BLaER1 (cell line): ENCODE results near the gene NHSL2.
"Not testable (repeated sequence)": the region's sequence is repeated elsewhere in the genome, so short reads cannot be mapped to it uniquely, and the experiment has no call there.

Experiments used
- H3K27ac ChIP-seq: shearing (Covaris generic); formaldehyde crosslinking; 2 replicates; pipeline ENCODE4 v1.8.1; 2022
- H3K27me3 ChIP-seq: shearing (Covaris generic); formaldehyde crosslinking; 2 replicates; pipeline ENCODE4 v1.8.1; 2022
- H3K36me3 ChIP-seq: shearing (Covaris generic); formaldehyde crosslinking; 2 replicates; pipeline ENCODE4 v1.8.1; 2022
- H3K4me1 ChIP-seq: shearing (Covaris generic); formaldehyde crosslinking; 2 replicates; pipeline ENCODE4 v1.8.1; 2022
- H3K4me2 ChIP-seq: shearing (Covaris generic); formaldehyde crosslinking; 2 replicates; pipeline ENCODE4 v1.8.1; 2022
- H3K4me3 ChIP-seq: shearing (Covaris generic); formaldehyde crosslinking; 2 replicates; pipeline ENCODE4 v1.8.1; 2022
- H3K9ac ChIP-seq: shearing (Covaris generic); formaldehyde crosslinking; 2 replicates; pipeline ENCODE4 v1.8.1; 2022
- H3K9me3 ChIP-seq: shearing (Covaris generic); formaldehyde crosslinking; 2 replicates; pipeline ENCODE4 v1.8.1; 2022
- H4K20me1 ChIP-seq: shearing (Covaris generic); formaldehyde crosslinking; 2 replicates; pipeline ENCODE4 v1.8.1; 2022
- Cebpa-rat ChIP-seq: shearing (Covaris generic); IDR thresholded peaks from 2 replicates; pipeline ENCODE4 v1.8.1; 2022

NHSL2 gene

GRCh38 chrX:71941776-71942175 lies 31.1 kb downstream of the NHSL2 start:
- no peaks in the 10 kb centered on the region for H3K36me3 ChIP-seq
- no peak for TF ChIP-seq Cebpa-rat
- no peak overlapping the region for H3K4me3 ChIP-seq
- H4K20me1 ChIP-seq = no peaks in the 10 kb centered on the region
- H3K4me1 ChIP-seq = no peaks in the 10 kb centered on the region
- H3K27ac ChIP-seq = no peak overlapping the region
- H3K9me3 ChIP-seq = no peaks in the 10 kb centered on the region
- H3K27me3 ChIP-seq = peaks cover 100% of the 10 kb centered on the region
- H3K4me2 ChIP-seq = no peak overlapping the region
- H3K9ac ChIP-seq = no peak overlapping the region

- Histone ChIP-seq H3K4me3 (no peak overlapping the region), H3K27ac (no peak overlapping the region), H4K20me1 (peaks cover 3% of the 10 kb centered on the region; the same call in 1 of the 2 replicates), H3K27me3 (peaks cover 99% of the 10 kb centered on the region), H3K9ac (no peak overlapping the region), H3K9me3 (no peaks in the 10 kb centered on the region), H3K4me2 (no peak overlapping the region), H3K4me1 (no peaks in the 10 kb centered on the region), H3K36me3 (no peaks in the 10 kb centered on the region)
- TF ChIP-seq Cebpa-rat = no peak
Measured at GRCh38 chrX:71944369-71944768, 33.7 kb downstream of the NHSL2 start.

DNA sequence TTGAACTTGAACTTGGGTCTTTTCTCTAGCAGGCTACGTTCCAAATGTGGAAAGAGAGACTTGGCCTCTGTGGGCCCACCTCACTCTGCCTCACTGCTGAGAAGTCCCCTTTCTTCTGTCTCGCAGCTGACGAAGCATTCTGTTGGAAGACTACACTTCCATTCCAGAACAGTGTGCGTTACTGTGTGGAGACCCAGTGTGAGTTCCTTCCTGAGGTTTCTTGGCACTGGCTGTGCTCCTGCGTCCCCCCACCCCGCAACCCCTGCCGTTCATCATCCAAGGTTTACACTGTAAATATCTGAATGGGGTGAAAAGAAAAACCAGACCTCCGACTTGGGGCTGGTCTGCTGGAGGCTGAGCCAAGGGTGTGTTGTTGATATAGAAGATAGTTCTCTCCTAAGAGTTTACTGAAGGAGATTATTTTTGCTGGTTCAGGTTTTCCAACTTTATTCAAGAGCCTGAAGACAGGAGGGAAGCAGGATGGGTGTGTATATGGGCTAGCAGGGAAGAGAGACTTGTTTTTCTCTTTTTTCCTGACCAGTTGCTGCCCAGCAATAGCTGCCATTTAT lies 34.7 kb downstream of the NHSL2 start:
- no peak overlapping the region for H3K4me2 ChIP-seq
- peaks cover 99% of the 10 kb centered on the region for H3K27me3 ChIP-seq
- H3K4me3 ChIP-seq = no peak overlapping the region
- H3K4me1 ChIP-seq = no peaks in the 10 kb centered on the region
- H3K27ac ChIP-seq = no peak overlapping the region
- peaks cover 11% of the 10 kb centered on the region; the same call in 1 of the 2 replicates for H4K20me1 ChIP-seq
- no peak overlapping the region for H3K9ac ChIP-seq
- H3K9me3 ChIP-seq = no peaks in the 10 kb centered on the region
- H3K36me3 ChIP-seq = no peaks in the 10 kb centered on the region
- TF ChIP-seq Cebpa-rat = no peak

DNA sequence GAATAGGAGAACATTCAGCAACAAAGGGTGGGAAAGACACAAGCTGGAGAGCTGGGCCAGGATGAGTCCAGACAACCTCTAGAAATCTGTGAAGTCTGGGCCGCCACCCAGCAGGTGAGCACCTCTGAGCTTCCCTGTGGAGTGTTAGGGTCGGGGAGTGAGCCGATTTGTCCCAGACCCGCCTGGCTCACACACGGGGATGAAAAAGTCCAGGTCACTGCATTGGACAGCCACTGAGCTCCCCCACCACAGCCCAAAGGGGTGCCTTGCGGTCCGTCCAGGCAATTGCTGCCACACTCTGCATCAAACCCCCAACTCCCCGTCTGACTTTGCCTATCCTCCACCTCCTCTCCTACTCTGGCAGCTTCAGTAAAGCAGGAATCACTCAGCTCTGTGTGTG lies 38.7 kb downstream of the NHSL2 start:
- no peaks in the 10 kb centered on the region for H3K4me1 ChIP-seq
- no peaks in the 10 kb centered on the region for H3K36me3 ChIP-seq
- peaks cover 11% of the 10 kb centered on the region; the same call in 1 of the 2 replicates for H4K20me1 ChIP-seq

DNA sequence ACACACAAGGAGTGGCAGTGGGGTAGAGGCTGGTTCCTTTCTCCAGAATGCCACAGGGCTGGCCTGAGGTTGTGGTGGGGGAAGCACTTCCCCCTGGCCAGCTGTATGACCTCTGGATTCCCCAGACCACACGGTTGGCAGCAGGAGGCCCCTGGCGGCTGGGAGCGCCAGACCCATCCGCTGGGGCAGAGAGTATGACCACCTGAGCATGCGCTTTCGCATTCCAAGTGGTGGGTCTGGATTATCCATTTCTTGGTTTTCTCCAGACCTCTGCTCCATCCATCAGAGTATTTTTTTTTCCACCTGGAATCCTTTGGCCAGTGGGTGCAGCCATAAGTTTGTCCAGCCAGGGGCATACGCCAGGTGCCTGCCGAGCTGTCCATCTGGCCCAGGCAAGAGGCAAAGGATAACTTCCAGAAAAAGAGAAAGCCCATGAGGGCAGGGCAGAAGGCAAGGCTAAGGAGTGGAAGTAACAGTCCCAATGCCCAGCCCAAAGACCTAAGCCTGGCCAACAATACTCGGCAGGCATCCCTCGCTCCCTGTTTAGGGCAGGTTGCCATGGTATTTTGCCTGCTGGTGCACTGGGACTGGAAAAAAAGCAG lies 39.3 kb downstream of the NHSL2 start:
- peaks cover 99% of the 10 kb centered on the region for H3K27me3 ChIP-seq
- H3K9me3 ChIP-seq = no peaks in the 10 kb centered on the region

More for the DNA sequence above, 38.7 kb downstream of the NHSL2 start:
- H3K9me3 ChIP-seq = no peaks in the 10 kb centered on the region
- peaks cover 99% of the 10 kb centered on the region for H3K27me3 ChIP-seq
- H3K27ac ChIP-seq = no peak overlapping the region
- TF ChIP-seq Cebpa-rat = no peak
- no peak overlapping the region for H3K4me3 ChIP-seq
- no peak overlapping the region for H3K9ac ChIP-seq
- H3K4me2 ChIP-seq = no peak overlapping the region

DNA sequence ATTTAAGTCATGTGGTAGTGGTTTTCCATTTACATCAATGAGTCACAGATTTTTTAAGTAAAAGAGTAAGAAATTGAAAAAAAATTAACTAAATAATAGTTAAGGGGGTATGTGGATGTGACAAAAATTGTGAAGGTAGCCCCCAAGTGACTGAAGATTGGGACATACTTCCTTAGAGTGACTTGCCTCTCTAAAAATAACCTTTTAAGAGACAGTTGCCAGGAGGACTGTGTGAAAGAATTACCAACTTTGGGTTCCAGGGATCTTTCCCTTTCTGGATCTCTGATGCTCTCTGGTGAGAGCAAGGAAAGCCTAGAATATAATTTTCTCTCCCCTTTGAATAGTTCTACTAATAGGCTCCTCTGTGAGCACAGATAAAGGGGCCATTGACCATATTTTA lies 42.7 kb downstream of the NHSL2 start:
- peaks cover 10% of the 10 kb centered on the region for H3K4me1 ChIP-seq
- peaks cover 11% of the 10 kb centered on the region; the same call in 1 of the 2 replicates for H4K20me1 ChIP-seq
- no peak for TF ChIP-seq Cebpa-rat
- no peaks in the 10 kb centered on the region for H3K9me3 ChIP-seq
- H3K27ac ChIP-seq = no peak overlapping the region
- no peak overlapping the region for H3K4me3 ChIP-seq
- no peaks in the 10 kb centered on the region for H3K36me3 ChIP-seq
- no peak overlapping the region for H3K4me2 ChIP-seq
- H3K27me3 ChIP-seq = peaks cover 98% of the 10 kb centered on the region
- no peak overlapping the region for H3K9ac ChIP-seq

More for the DNA sequence above, 39.3 kb downstream of the NHSL2 start:
- no peak for TF ChIP-seq Cebpa-rat
- H3K4me1 ChIP-seq = no peaks in the 10 kb centered on the region
- H3K36me3 ChIP-seq = no peaks in the 10 kb centered on the region
- no peak overlapping the region for H3K27ac ChIP-seq
- H3K4me2 ChIP-seq = no peak overlapping the region
- H3K9ac ChIP-seq = no peak overlapping the region
- H4K20me1 ChIP-seq = peaks cover 11% of the 10 kb centered on the region; the same call in 1 of the 2 replicates
- H3K4me3 ChIP-seq = no peak overlapping the region

GRCh38 chrX:71953946-71954345 lies 43.3 kb downstream of the NHSL2 start:
- Histone ChIP-seq H3K9me3 (no peaks in the 10 kb centered on the region), H3K27ac (no peak overlapping the region), H3K36me3 (no peaks in the 10 kb centered on the region), H3K9ac (no peak overlapping the region), H4K20me1 (peaks cover 11% of the 10 kb centered on the region; the same call in 1 of the 2 replicates), H3K27me3 (peaks cover 98% of the 10 kb centered on the region), H3K4me1 (peaks cover 10% of the 10 kb centered on the region), H3K4me2 (no peak overlapping the region), H3K4me3 (no peak overlapping the region)
- TF ChIP-seq Cebpa-rat = no peak

DNA sequence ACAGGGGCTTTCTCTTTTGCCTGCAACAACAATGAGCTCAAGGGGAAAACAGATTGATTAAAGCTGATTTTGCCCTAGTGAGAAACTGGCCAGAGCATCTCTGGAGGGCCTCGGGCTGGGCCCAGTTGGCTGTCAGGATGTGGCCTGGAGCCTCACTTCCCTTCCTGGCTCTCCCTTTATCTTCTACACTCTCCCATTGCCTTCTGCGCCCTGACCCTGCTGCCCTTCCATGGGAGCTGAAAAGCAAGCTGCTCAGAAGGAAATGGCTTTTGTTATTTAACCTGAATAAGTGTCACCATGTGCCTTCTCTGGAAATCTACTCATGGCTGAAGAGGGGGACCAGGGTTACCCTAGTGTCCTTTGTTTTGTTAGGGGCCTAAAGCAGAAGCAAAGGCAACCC lies 43.8 kb downstream of the NHSL2 start:
- Histone ChIP-seq H3K27me3 (peaks cover 95% of the 10 kb centered on the region), H3K27ac (no peak overlapping the region), H3K36me3 (no peaks in the 10 kb centered on the region), H3K9ac (no peak overlapping the region), H4K20me1 (peaks cover 8% of the 10 kb centered on the region; the same call in 1 of the 2 replicates), H3K4me2 (no peak overlapping the region), H3K4me1 (peaks cover 10% of the 10 kb centered on the region), H3K9me3 (no peaks in the 10 kb centered on the region), H3K4me3 (no peak overlapping the region)
- no peak for TF ChIP-seq Cebpa-rat

GRCh38 chrX:71955530-71956120 lies 45.0 kb downstream of the NHSL2 start:
- Histone ChIP-seq H3K36me3 (no peaks in the 10 kb centered on the region), H3K4me1 (peaks cover 10% of the 10 kb centered on the region), H3K27me3 (peaks cover 87% of the 10 kb centered on the region), H3K9me3 (peaks cover 4% of the 10 kb centered on the region; the same call in 1 of the 2 replicates), H3K9ac (no peak overlapping the region), H3K4me3 (no peak overlapping the region), H3K27ac (no peak overlapping the region), H3K4me2 (no peak overlapping the region), H4K20me1 (no peaks in the 10 kb centered on the region)
- no peak for TF ChIP-seq Cebpa-rat

- H3K9ac ChIP-seq = no peak overlapping the region
- no peak overlapping the region for H3K4me3 ChIP-seq
- H3K9me3 ChIP-seq = peaks cover 5% of the 10 kb centered on the region; the same call in 1 of the 2 replicates
- no peak overlapping the region for H3K27ac ChIP-seq
- no peaks in the 10 kb centered on the region for H4K20me1 ChIP-seq
- peak overlapping the region; percentile 24; the same call in 1 of the 2 replicates for H3K4me2 ChIP-seq
- no peak for TF ChIP-seq Cebpa-rat
- no peaks in the 10 kb centered on the region for H3K36me3 ChIP-seq
- H3K4me1 ChIP-seq = peaks cover 10% of the 10 kb centered on the region
- H3K27me3 ChIP-seq = peaks cover 71% of the 10 kb centered on the region
Measured at GRCh38 chrX:71958281-71958675, 47.6 kb downstream of the NHSL2 start.

DNA sequence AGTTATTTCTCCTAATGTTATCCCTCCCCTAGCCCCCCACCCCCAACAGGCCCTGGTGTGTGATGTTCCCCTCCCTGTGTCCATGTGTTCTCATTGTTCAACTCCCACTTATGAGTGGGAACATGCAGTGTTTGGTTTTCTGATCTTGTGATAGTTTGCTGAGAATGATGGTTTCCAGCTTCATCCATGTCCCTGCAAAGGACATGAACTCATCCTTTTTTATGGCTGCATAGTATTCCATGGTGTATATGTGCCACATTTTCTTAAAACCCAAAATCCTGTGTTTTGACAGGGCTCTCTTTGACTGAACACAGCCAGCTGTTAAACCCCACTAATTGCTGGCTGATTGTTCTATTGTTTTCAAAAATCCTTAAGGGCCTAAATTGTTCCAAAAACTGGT lies 53.5 kb downstream of the NHSL2 start:
- Histone ChIP-seq H3K9me3 (peaks cover 21% of the 10 kb centered on the region), H3K27me3 (peaks cover 38% of the 10 kb centered on the region; the same call in 1 of the 2 replicates)
- H3K27ac ChIP-seq, H3K4me3 ChIP-seq, H4K20me1 ChIP-seq, H3K9ac ChIP-seq, H3K36me3 ChIP-seq, H3K4me2 ChIP-seq, H3K4me1 ChIP-seq: not testable (repeated sequence)
